H1 (cell line): ENCODE data around the gene RALY. TPM values are rescaled to one million over a fixed set of nuclear protein-coding genes. Genes with fewer than 3 reads are reported as not detected.

Source experiments
- CTCF ChIA-PET: fragments of 300-600 bp; sonication (Branson Sonifier 250); formaldehyde crosslinking; loops from one replicate; lab custom pipeline; 2021; ENCODE audit not compliant: partially characterized antibody; lab: Charles Lee
- POLR2A ChIA-PET: fragments of 300-600 bp; sonication (Branson Sonifier 250); formaldehyde crosslinking; loops from one replicate; lab custom pipeline; 2021; ENCODE audit warnings: inconsistent platforms; ENCODE audit not compliant: partially characterized antibody; lab: Charles Lee
- DNase-seq, 2 experiments: peaks; one replicate each; pipeline versions ENCODE4 v3.0.0 to v3.0.0-alpha.2; 2010 to 2022; ENCODE audit warnings: low spot score in 2 of 2, low read depth in 1 of 2, mixed read lengths in 1 of 2
- FAIRE-seq: peaks from 2 replicates; lab custom pipeline; 2011; peaks lifted over from hg19 to GRCh38; lab: Jason Lieb, UNC
- H2AFZ ChIP-seq: 2 replicates; pipeline ENCODE4 v1.8.1; 2012; ENCODE audit warnings: low read length, inconsistent platforms
- H2AK5ac ChIP-seq: 2 replicates; pipeline ENCODE4 v1.6.1; 2013; ENCODE audit warnings: low read depth, low read length
- H2BK120ac ChIP-seq: replicated peaks from 2 replicates; pipeline ENCODE3; 2013; ENCODE audit warnings: low read depth, low read length, inconsistent platforms
- H2BK12ac ChIP-seq: 2 replicates; pipeline ENCODE4 v1.6.1; 2013; ENCODE audit warnings: low read depth, low read length
- H2BK15ac ChIP-seq: 2 replicates; pipeline ENCODE4 v1.6.1; 2013; ENCODE audit warnings: low read length
- H2BK20ac ChIP-seq: 2 replicates; pipeline ENCODE4 v1.6.1; 2013; ENCODE audit warnings: low read length
- H2BK5ac ChIP-seq: 2 replicates; pipeline ENCODE4 v1.6.1; 2013; ENCODE audit warnings: low read depth, low read length
- H3K14ac ChIP-seq: 2 replicates; pipeline ENCODE4 v1.6.1; 2013; ENCODE audit warnings: inconsistent platforms; ENCODE audit not compliant: insufficient read length
- H3K18ac ChIP-seq: 2 replicates; pipeline ENCODE4 v1.6.1; 2013; ENCODE audit warnings: low read length; ENCODE audit errors: extremely low read depth
- H3K23ac ChIP-seq: 2 replicates; pipeline ENCODE4 v1.6.1; 2013; ENCODE audit warnings: inconsistent platforms; ENCODE audit not compliant: insufficient read length
- H3K23me2 ChIP-seq: 2 replicates; pipeline ENCODE4 v1.6.1; 2013; ENCODE audit warnings: low read depth, low read length
- H3K27ac ChIP-seq: 2 replicates; pipeline ENCODE4 v1.6.1; 2011; ENCODE audit warnings: low read depth, low read length, inconsistent platforms
- H3K27me3 ChIP-seq, 4 experiments: replicated peaks in 1 of 4; 1 replicate in 1 of 4; 2 replicates in 3 of 4; pipeline versions ENCODE4 v1.6.1 to v1.8.1; 2011 to 2013; ENCODE audit warnings: low read length in 3 of 4, mild to moderate bottlenecking in 3 of 4, inconsistent platforms in 2 of 4, mixed read lengths in 2 of 4, moderate library complexity in 1 of 4; ENCODE audit not compliant: control insufficient read depth in 3 of 4, insufficient read depth in 3 of 4; ENCODE audit errors: extremely low read depth in 1 of 4
- H3K36me3 ChIP-seq, 4 experiments: 2 replicates each; pipeline versions ENCODE4 v1.6.1 to v1.8.1; 2011 to 2013; ENCODE audit warnings: mild to moderate bottlenecking in 4 of 4, low read length in 3 of 4, moderate library complexity in 2 of 4, control low read depth in 1 of 4, inconsistent platforms in 1 of 4; ENCODE audit not compliant: insufficient read depth in 4 of 4, control insufficient read depth in 2 of 4
- H3K4ac ChIP-seq: replicated peaks from 2 replicates; pipeline ENCODE3; 2013; ENCODE audit warnings: low read length, low read depth, mixed read lengths, inconsistent platforms; ENCODE audit not compliant: insufficient read length
- H3K4me1 ChIP-seq, 4 experiments: replicated peaks in 1 of 4; 1 replicate in 1 of 4; 2 replicates in 3 of 4; pipeline versions ENCODE4 v1.6.1 to v1.8.1; 2011 to 2013; ENCODE audit warnings: low read length in 3 of 4, inconsistent platforms in 2 of 4, mixed read lengths in 1 of 4; ENCODE audit not compliant: insufficient read depth in 4 of 4, control insufficient read depth in 3 of 4
- H3K4me2 ChIP-seq, 2 experiments: 2 replicates each; pipeline versions ENCODE4 v1.6.1 to v1.8.1; 2011 to 2013; ENCODE audit warnings: low read depth in 2 of 2, low read length in 2 of 2, control low read depth in 1 of 2, inconsistent platforms in 1 of 2, mild to moderate bottlenecking in 1 of 2; ENCODE audit not compliant: insufficient read depth in 1 of 2
- H3K4me3 ChIP-seq, 4 experiments: fragments of 200-600, 300-600 bp in 1 of 4; sonication (generic), shearing (Covaris generic), sonication (Bioruptor Twin) in 1 of 4; 2 replicates each; pipeline versions ENCODE4 v1.5.1 to v1.8.1; 2011 to 2016; ENCODE audit warnings: low read length in 4 of 4, low read depth in 3 of 4, control low read depth in 2 of 4, inconsistent platforms in 2 of 4, mild to moderate bottlenecking in 2 of 4, mixed read lengths in 1 of 4, moderate library complexity in 1 of 4; ENCODE audit not compliant: insufficient read depth in 2 of 4; ENCODE audit errors: extremely low read depth in 1 of 4
- H3K56ac ChIP-seq: replicated peaks from 2 replicates; pipeline ENCODE3; 2013; ENCODE audit warnings: low read depth, mild to moderate bottlenecking, mixed read lengths, low read length, inconsistent platforms; ENCODE audit not compliant: insufficient read length
- H3K79me1 ChIP-seq: 2 replicates; pipeline ENCODE4 v1.6.1; 2013; ENCODE audit warnings: low read depth, low read length, control low read depth
- H3K79me2 ChIP-seq, 2 experiments: 2 replicates each; pipeline versions ENCODE4 v1.6.1 to v1.8.1; 2012 to 2013; ENCODE audit warnings: low read length in 2 of 2, mild to moderate bottlenecking in 2 of 2, inconsistent platforms in 1 of 2; ENCODE audit not compliant: insufficient read depth in 2 of 2, control insufficient read depth in 1 of 2
- H3K9ac ChIP-seq, 4 experiments: replicated peaks in 1 of 4; 1 replicate in 1 of 4; 2 replicates in 3 of 4; pipeline versions ENCODE4 v1.6.1 to v1.8.1; 2011 to 2013; ENCODE audit warnings: low read depth in 3 of 4, low read length in 3 of 4, control low read depth in 2 of 4, mild to moderate bottlenecking in 2 of 4, moderate library complexity in 2 of 4, inconsistent platforms in 1 of 4; ENCODE audit errors: extremely low read depth in 1 of 4
- H3K9me3 ChIP-seq, 2 experiments: 2 replicates each; pipeline versions ENCODE4 v1.6.1 to v1.8.1; 2012 to 2013; ENCODE audit warnings: mild to moderate bottlenecking in 2 of 2, moderate library complexity in 2 of 2, control low read depth in 1 of 2, inconsistent platforms in 1 of 2, low read depth in 1 of 2, low read length in 1 of 2, mixed read lengths in 1 of 2; ENCODE audit not compliant: insufficient read depth in 2 of 2
- H4K20me1 ChIP-seq, 2 experiments: replicated peaks in 1 of 2; 2 replicates each; pipeline versions ENCODE3 to v1.8.1; 2011 to 2013; ENCODE audit warnings: inconsistent platforms in 2 of 2, low read length in 2 of 2, mild to moderate bottlenecking in 1 of 2; ENCODE audit not compliant: insufficient read depth in 2 of 2, control insufficient read depth in 1 of 2
- H4K5ac ChIP-seq: 2 replicates; pipeline ENCODE4 v1.6.1; 2013; ENCODE audit warnings: low read length, low read depth, mixed read lengths, inconsistent platforms; ENCODE audit not compliant: insufficient read length
- H4K8ac ChIP-seq: 2 replicates; pipeline ENCODE4 v1.8.0; 2013; ENCODE audit warnings: mild to moderate bottlenecking, moderate library complexity, low read length, inconsistent platforms; ENCODE audit not compliant: insufficient read depth; ENCODE audit errors: extremely low read depth
- H4K91ac ChIP-seq: replicated peaks from 2 replicates; pipeline ENCODE3; 2013; ENCODE audit warnings: low read length, mixed read lengths, inconsistent platforms; ENCODE audit not compliant: insufficient read length
- CBX8 ChIP-seq: fragments of 300-800, 300-1000 bp; sonication (generic); IDR thresholded peaks from 2 replicates; pipeline ENCODE4 v1.7.1; 2016; ENCODE audit warnings: low read depth, low read length, borderline replicate concordance
- CREB1 ChIP-seq: IDR thresholded peaks from 2 replicates; pipeline ENCODE4 v1.6.1; 2012; ENCODE audit warnings: inconsistent platforms
- E2F6 ChIP-seq: IDR thresholded peaks from 2 replicates; pipeline ENCODE4 v1.6.1; 2012; ENCODE audit warnings: inconsistent platforms
- EP300 ChIP-seq, 2 experiments: IDR thresholded peaks; 1 replicate in 1 of 2; 2 replicates in 1 of 2; pipeline ENCODE4 v1.6.1; 2011 to 2012; ENCODE audit warnings: low read depth in 2 of 2, low read length in 2 of 2, mild to moderate bottlenecking in 2 of 2, borderline replicate concordance in 1 of 2, inconsistent platforms in 1 of 2, moderate library complexity in 1 of 2
- FOSL1 ChIP-seq: IDR thresholded peaks from 2 replicates; pipeline ENCODE4 v1.6.1; 2011; ENCODE audit warnings: mild to moderate bottlenecking, low read depth, low read length, moderate library complexity; ENCODE audit not compliant: insufficient read depth
- NANOG ChIP-seq: IDR thresholded peaks from 2 replicates; pipeline ENCODE4 v1.6.1; 2011; ENCODE audit warnings: low read length, low read depth, mild to moderate bottlenecking, inconsistent platforms; ENCODE audit not compliant: insufficient read depth, poor library complexity, severe bottlenecking
- POU5F1 ChIP-seq: IDR thresholded peaks from 2 replicates; pipeline ENCODE4 v1.6.1; 2011; ENCODE audit warnings: low read depth, mild to moderate bottlenecking, low read length, moderate library complexity
- RFX5 ChIP-seq: IDR thresholded peaks from 2 replicates; pipeline ENCODE4 v1.6.1; 2011; ENCODE audit warnings: low read depth, low read length, improper control_type of control experiment, borderline replicate concordance
- RXRA ChIP-seq: IDR thresholded peaks from 2 replicates; pipeline ENCODE4 v1.6.1; 2011; ENCODE audit warnings: low read depth, mild to moderate bottlenecking, low read length, moderate library complexity; ENCODE audit not compliant: insufficient read depth
- SIN3A ChIP-seq, 2 experiments: IDR thresholded peaks in 1 of 2; conservative IDR thresholded peaks in 1 of 2; 2 replicates each; pipeline ENCODE4 v1.6.1; 2011 to 2012; ENCODE audit warnings: low read length in 2 of 2, improper control_type of control experiment in 1 of 2, low read depth in 1 of 2, mild to moderate bottlenecking in 1 of 2
- SP2 ChIP-seq: IDR thresholded peaks from 2 replicates; pipeline ENCODE4 v1.6.1; 2012; ENCODE audit warnings: mild to moderate bottlenecking, low read length, inconsistent platforms
- SUZ12 ChIP-seq: fragments of 200-600 bp; sonication (generic); IDR thresholded peaks from 2 replicates; pipeline ENCODE4 v1.6.1; 2012; ENCODE audit warnings: mild to moderate bottlenecking, inconsistent platforms, low read length, moderate library complexity, mixed read lengths
- WGBS, 2 experiments: shearing (Covaris generic) in 1 of 2; methylation state at CpG; one replicate each; pipeline versions ENCODE4 v1.1.6 to v1.1.7; 2013 to 2015; ENCODE audit warnings: low lambda C conversion rate in 2 of 2, mixed read lengths in 2 of 2, inconsistent platforms in 1 of 2, low coverage in 1 of 2, missing lambda C conversion rate in 1 of 2; ENCODE audit not compliant: insufficient replicate concordance in 2 of 2, insufficient coverage in 1 of 2, insufficient read length in 1 of 2; ENCODE audit errors: extremely low coverage in 1 of 2, missing lambda C conversion rate in 1 of 2; 5-methylcytosine and 5-hydroxymethylcytosine counted together
- polyA plus RNA-seq, 7 experiments: library from polyadenylated mRNA; depleted of rRNA in 3 of 7; stranded (reverse) in 5 of 7; unstranded in 2 of 7; fragments of >200 nt in 5 of 7; fragments of 200-250 nt in 2 of 7; gene quantifications; 1 replicate in 5 of 7; 2 replicates in 1 of 7; 4 replicates in 1 of 7; pipeline versions ENCODE4 v1.2.1 to v1.2.3, GENCODE V29; 2011 to 2013; ENCODE audit warnings: missing spikeins in 2 of 7, mixed read lengths in 2 of 7
- total RNA-seq: library from RNA; stranded (reverse); fragmentation: NEBNext Ultra II Directional; extraction: Animal tissue kit (Norgen Biotek cat#: 25700); gene quantifications from 2 replicates; pipeline ENCODE4 v1.2.1, GENCODE V29; 2021

Gene RALY
- total and polyA plus RNA-seq, 2 of the 8 experiments (the other 6 are each of a cell fraction or from before 2014, with no cell fraction given) = 133 to 148 TPM

GRCh38 chr20:34072076-34072475 is 78.4 kb downstream of the RALY start:
- no peak overlapping the region for H4K5ac ChIP-seq
- H2BK120ac ChIP-seq = no peak overlapping the region
- TF ChIP-seq FOSL1 = no peak
- TF ChIP-seq SUZ12 = no peak
- TF ChIP-seq RFX5 = no peak
- no peak for TF ChIP-seq POU5F1
- TF ChIP-seq SP2 = no peak
- TF ChIP-seq RXRA = no peak
- no peak for TF ChIP-seq E2F6
- TF ChIP-seq SIN3A (conservative IDR thresholded peaks at IDR 0.05 in 1 of 2, IDR thresholded peaks at IDR 0.05 in 1 of 2; ENCODE audit: low read depth in 1 of 2, low read length in 2 of 2) = no peak
- no peak for TF ChIP-seq EP300 (IDR thresholded peaks at IDR 0.05; ENCODE audit: borderline replicate concordance in 1 of 2, low read depth in 2 of 2, low read length in 2 of 2)
- TF ChIP-seq CBX8 = no peak
- no peak for TF ChIP-seq CREB1
- no peak for TF ChIP-seq NANOG

More at GRCh38 chr20:34072076-34072475, 78.4 kb downstream of the RALY start:
- Histone ChIP-seq H3K27me3 (no peaks in the 10 kb centered on the region), H2BK12ac (no peak overlapping the region), H3K9me3 (no peaks in the 10 kb centered on the region), H3K4me1 (peaks cover 0 to 9% (median 1%) of the 10 kb centered on the region in 4 experiments; a peak in 4 of 7 replicates), H3K4ac (no peak overlapping the region), H2AK5ac (no peak overlapping the region), H3K18ac (no peak overlapping the region), H4K20me1 (peaks cover 11 to 20% of the 10 kb centered on the region in 2 experiments), H3K23me2 (no peaks in the 10 kb centered on the region; the same call in 1 of the 2 replicates), H2BK15ac (no peak overlapping the region), H3K4me3 (no peak overlapping the region), H4K91ac (no peak overlapping the region), H3K4me2 (no peak overlapping the region), H3K79me2 (peaks cover 0 to 23% of the 10 kb centered on the region in 2 experiments; a peak in 2 of 4 replicates), H3K79me1 (peaks cover under 1% of the 10 kb centered on the region; the same call in 1 of the 2 replicates), H3K27ac (no peak overlapping the region), H3K36me3 (peaks cover 0 to 11% (median 2%) of the 10 kb centered on the region in 4 experiments; a peak in 6 of 8 replicates), H2BK20ac (no peak overlapping the region), H3K9ac (no peak overlapping the region), H2BK5ac (no peak overlapping the region), H3K56ac (no peak overlapping the region), H2AFZ (no peak overlapping the region), H3K23ac (no peak overlapping the region), H3K14ac (no peak overlapping the region), H4K8ac (no peak overlapping the region)
- DNase-seq (no peak), FAIRE-seq (no peak)
- POLR2A ChIA-PET = interaction anchor here (1.1 kb wide), 1 partner anchor 110 kb away, joined by 3 read pairs; no protein-coding TSS in a partner anchor
- whole genome bisulfite sequencing, 2 experiments = 81% methylated on average over 8 of the region's 8 CpGs; no CpG with 5 or more reads in 1 of the 2 experiments
- CTCF ChIA-PET = interaction anchor here (0.6 to 1.9 kb wide), 9 partner anchors 9 to 209 kb away, joined by 3 to 8 read pairs (median 4); no protein-coding TSS in a partner anchor
